Stimulated activated naive CD8-positive, alpha-beta T cell treated with anti-CD3 and anti-CD28 coated beads, Interleukin-15, Interleukin-2, amounts not matched to agents 100 U/mL and 50 U/mL, for 24 hours (primary cell): ENCODE measurements around the gene GART.
"Not testable (repeated sequence)": the region's sequence is repeated elsewhere in the genome, so short reads cannot be mapped to it uniquely, and the experiment has no call there.

Experiments used
- ATAC-seq: fragments of 150-1000 bp; cut with Tn5 transposase; one replicate; pipeline ENCODE4 v1.10.0; 2021
- DNase-seq: peaks from one replicate; pipeline ENCODE4 v3.0.0; 2021

Gene GART

DNA sequence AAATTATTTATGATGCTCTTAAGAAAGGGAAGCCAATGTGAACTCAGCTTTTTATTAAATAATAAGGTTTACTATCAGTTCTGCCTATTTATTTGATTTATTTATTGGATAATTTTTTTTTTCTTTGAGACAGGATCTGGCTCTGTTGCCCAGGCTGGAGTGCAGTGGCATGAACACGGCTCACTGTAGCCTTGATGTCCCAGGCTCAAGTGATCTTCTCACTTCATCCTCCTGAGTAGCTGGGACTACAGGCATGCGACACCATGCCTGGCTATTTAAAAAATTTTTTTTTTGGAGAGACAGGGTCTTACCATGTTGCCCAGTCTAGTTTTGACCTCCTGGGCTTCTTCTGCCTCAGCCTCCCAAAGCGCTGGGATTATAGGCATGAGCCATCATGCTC lies 29.4 kb downstream of the GART start:
- DNase-seq (no peak), ATAC-seq (no peak)

DNA sequence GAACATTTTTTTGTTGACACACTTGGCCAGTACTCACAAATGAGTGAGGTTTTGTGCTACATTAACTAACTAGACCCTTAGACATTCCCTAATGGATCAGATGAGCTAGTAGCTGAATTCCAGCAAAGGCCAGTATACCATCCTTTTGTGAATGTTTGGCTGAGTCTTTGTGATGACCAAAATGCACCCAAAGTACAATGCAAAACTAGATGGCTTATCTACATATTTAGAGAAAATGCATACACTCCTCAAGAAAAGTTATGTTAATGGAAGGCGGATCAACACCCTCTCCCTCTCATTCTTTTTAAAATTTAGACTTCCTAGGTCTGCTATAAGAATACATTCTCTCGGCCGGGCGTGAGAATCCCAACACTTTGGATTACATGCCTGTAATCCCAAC lies 30.3 kb downstream of the GART start:
- ATAC-seq (no peak), DNase-seq (no peak)

DNA sequence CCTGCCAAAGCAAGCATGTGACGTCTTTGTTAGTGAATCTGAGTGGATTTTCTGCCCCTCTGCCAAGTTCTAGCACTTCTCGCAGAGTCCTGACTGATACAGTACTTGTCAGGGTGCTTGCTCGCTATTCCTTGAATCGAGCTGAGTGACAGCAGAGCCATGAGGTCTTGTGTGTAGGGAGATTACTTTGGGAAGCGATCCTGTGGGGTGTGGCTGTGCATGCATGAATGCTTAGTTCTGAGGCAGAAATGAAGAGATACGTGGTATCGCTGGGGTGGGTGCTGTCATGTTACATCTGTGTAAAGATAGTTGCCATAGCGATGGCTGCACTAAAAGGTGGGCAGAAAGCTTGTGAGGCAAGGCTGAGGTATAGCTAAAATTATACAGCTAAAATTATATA lies 31.1 kb downstream of the GART start:
- DNase-seq: no peak
- no peak for ATAC-seq

DNA sequence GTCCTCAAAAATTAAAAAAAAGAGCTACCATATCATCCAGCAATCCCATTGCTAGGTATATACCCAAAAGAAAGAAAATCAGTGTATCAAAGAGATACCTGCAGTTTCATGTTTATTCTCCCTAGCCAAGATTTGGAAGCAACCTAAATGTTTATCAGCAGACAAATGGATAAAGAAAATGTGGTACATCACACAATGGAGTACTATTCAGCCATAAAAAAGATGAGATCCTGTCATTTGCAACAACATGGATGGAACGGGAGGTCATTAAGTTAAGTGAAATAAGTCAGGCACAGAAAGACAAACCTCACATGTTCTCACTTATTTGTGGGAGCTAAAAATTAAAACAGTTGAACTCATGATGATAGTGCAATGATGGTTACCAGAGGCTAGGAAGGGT lies 34.9 kb downstream of the GART start:
- not testable (repeated sequence) for ATAC-seq, DNase-seq

DNA sequence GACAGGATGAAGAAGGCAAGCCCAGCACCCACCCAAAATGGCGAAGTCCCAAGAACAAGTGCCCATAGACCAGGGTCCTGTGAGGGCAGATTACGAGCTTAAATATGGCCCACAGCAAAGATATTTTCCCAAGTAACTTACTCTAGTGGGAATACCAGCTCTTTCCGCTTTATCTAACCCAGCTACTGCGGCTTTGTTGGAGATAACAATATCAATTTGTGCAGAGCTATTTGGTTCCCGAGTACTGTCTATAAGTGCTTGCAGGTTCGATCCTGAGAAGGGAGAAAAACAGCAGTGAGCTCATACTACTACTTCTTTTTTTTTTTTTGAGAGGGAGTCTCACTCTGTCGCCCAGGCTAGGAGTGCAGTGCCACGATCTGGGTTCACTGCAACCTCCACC lies 36.1 kb downstream of the GART start:
- DNase-seq (no peak), ATAC-seq (no peak)

DNA sequence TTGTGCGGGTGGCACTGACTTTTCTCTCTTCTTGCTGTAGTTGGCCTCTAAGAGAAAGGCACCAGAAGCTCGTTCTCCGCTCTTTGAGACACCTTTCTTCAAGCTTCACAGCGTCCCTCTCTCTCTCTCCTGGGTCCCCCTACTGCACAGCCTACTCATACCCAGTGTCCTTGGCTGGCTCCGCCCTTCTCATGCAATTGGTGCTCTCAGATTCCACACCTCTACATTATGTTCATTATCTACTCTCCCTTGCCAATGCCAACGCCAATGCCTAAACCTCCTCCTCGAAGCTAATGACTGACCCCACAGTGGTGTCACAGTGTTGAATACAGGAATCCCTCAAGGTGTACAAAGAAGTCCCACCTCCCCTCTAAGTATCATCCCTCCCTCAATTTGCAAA lies 45.6 kb downstream of the GART start:
- DNase-seq (no peak), ATAC-seq (no peak)

DNA sequence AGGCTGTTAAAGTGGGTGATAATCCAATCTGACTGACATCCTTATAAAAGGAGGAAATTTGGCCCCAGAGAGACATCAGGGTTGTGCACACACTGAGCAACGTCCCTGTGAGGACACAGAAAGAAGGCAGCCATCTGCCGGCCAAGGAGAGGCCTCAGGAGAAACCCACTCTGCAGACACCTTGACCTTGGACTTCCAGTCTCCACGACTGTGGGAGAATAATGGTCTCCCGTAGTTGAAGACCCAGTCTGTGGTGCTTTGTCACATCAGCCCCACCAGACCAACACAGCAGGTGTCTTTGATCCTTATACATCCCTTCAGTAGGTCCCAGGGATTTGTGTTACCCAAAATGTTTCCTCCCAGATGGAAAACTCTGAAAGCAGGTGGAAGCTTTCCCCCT lies 46.2 kb downstream of the GART start:
- DNase-seq (no peak), ATAC-seq (no peak)

DNA sequence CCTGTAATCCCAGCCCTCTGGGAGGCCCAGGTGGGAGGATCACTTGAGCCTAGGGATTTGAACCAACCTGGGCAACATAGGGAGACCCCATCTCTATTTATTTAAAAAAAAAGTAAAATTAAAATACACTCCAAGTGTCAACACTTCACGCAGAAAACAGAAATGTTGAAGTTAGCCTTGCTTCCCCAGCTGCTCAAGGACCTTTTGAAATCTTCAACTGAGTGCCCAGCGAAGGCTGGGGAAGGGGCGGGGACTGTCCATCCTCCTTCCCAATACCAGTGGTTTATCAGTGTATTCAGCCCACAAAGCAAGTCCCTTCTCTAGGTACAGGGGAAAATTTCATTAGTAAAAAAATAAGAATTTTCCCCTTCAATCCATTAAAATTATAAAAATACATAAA lies 48.2 kb downstream of the GART start:
- no peak for ATAC-seq
- DNase-seq: no peak

DNA sequence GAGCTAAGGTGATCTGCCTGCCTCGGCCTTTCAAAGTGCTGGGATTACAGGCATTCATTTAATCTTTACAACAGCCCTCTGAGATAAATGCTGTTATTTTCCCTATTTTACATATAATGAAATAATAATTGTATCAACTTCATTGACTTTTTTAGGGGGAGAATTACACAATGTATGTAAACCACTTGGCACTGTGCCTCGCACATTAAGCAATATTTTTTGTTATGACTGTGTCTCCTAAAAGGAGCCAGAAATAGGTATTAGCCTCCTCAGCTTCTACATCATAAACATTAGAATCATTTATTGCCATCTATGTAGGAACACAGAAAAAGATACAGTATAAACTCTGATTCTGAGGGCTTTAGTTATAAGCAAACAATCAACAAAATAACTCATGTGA lies 49.3 kb downstream of the GART start:
- no peak for DNase-seq
- no peak for ATAC-seq

DNA sequence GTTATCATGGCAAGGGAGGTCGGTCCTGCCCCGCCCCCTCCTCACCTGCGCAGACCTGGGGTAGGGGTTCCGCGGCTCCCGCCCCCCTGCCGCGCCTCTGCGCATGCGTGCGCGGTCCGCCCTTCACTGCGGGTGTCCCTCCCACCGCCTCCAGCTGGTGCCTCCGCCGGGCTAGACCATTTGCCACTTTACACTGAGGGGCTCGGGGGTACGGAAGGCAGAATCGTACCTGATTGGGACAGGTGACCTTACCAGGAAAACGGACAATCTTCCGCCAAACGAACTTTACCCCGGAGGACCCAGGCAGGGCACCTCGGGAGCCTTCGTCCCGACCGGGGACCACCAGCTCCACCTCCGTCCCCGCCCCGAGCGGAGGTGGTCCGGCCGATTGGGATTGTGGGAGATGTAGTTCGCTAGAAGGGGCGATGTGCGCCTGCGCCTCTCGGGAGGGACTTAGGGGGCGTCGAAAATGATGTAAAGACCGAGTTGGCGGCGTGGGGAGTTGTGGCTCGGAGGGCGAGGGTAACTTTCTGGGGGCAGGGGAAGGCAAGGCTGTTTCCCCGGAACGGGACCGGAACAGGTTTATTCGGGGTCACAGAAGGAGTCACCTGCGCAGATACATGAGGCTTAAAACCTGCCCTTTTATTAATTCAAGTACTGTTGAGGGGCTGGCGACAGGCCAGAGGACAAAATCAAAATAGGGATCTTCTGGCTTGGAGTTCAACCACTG lies 50.4 kb downstream of the GART start, which contains the start of gene DNAJC28:
DNAJC28 (minus strand) TSS at position 344 of the 730 bp plus-strand sequence. CDS start 2,323 bp downstream, outside the sequence.
- peak; percentile 99 for ATAC-seq
- DNase-seq: peak; percentile 96

DNA sequence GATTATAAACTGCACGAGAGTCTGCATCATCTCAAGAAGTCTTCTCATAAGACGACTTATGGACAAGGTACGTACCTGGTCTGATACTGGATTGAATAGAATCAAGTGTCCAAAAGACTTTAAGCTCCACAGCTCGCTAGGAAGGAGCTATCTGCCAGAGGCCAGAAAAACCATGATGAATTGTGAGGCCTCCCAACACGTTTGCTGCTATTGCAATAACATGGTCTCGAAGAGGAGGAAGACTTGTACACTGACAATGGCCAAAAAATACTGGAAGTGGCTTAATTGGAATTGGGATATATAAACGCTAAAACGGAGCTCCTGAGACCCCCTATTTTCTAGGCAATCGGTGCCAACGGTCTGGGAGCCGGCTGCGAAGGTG lies 50.9 kb downstream of the GART start:
- no peak for DNase-seq
- no peak for ATAC-seq

DNA sequence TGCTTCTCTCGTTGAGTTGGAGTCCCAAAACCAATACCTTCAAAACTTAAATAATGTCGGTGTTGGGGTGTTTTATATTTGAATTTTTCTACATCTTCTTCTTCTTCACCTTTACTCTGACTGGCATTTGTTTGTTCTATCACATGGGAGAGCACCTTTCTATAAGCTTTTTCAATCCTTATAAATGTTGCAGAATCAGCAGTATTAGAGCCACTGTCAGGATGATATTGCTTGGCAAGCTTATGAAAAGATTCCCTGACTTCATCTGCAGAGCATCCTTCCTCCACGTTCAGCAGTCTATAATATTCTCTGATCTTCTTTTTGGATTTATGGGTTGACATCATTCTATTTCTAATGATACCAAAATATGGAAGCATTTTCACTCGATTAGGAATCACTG lies 53.0 kb downstream of the GART start:
- ATAC-seq: no peak
- DNase-seq: no peak

DNA sequence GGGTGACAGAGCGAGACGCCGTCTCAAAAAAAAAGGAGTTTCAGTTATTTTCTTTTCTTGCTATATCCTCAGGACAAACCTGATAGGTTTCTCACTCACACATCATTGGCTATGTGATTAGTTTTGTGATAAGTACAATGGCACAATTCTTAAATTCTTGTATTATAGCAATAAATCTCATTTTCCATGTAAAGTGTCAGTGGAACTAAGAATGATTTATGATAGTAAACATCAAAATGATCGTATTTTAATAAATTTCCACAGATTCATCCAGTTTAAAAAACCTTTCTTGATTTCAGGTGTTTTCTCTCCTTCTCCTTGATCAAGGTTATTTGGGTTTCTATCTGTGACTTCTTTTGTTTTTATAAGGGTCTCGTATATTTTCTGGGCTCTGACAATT lies 53.9 kb downstream of the GART start:
- ATAC-seq: no peak
- DNase-seq: no peak

DNA sequence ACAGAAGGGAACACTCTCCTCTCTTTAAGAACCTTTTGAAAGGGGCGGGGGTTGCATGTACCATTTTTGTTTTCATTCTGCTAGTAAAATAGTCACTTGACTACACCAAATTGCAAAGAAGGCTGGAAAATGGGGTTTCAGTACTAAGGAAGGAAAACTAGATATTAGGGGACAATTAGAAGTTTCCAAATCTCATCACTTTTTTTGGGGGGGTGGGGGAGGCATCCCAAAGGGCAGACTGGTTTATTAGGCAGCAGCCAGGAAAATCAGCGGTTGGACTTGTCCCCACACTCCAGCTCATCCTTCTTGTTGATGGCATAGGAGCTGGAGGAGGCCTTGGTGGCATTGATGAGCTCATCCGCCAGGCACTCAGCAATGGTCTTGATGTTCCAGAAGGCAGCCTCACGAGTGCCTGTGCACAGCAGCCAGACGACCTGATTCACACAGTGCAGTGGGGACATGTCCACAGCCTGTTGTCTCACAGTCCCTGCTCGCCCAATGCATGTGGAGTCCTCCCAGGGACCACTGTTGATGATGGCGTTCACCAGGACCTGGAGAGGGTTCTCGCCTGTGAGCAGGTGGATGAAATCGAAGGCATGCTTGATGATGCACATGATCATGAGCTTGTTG lies 60.5 kb downstream of the GART start:
- ATAC-seq: no peak
- DNase-seq: no peak

DNA sequence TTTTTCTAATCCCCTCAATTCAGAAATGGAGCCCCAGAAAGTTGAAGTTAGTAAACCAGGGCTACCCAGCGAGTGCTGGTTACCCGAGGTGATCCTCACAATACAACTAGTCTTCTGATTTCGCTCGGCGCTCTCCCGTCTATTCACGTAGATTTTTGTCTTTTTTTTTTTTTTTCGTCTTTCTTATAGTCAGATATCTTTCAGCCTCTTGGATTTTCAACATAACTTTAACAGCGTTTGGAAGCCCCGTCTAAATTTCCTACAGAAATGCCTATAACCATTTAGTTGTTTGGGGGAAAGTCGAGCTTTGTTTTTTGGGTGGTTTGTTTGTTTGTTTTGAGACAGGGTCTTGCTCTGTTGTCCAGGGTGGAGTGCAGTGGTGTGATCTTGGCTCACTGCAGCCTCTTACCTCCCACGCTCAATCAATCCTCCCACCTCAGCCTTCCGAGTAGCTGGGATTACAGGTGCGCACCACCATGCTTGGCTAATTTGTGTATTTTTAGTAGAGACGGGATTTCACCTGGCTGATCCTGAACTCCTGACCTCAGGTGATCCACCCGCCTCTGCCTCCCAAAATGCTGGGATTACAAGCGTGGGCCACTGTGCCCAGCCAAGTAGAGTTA lies 61.3 kb downstream of the GART start:
- DNase-seq (no peak), ATAC-seq (no peak)

DNA sequence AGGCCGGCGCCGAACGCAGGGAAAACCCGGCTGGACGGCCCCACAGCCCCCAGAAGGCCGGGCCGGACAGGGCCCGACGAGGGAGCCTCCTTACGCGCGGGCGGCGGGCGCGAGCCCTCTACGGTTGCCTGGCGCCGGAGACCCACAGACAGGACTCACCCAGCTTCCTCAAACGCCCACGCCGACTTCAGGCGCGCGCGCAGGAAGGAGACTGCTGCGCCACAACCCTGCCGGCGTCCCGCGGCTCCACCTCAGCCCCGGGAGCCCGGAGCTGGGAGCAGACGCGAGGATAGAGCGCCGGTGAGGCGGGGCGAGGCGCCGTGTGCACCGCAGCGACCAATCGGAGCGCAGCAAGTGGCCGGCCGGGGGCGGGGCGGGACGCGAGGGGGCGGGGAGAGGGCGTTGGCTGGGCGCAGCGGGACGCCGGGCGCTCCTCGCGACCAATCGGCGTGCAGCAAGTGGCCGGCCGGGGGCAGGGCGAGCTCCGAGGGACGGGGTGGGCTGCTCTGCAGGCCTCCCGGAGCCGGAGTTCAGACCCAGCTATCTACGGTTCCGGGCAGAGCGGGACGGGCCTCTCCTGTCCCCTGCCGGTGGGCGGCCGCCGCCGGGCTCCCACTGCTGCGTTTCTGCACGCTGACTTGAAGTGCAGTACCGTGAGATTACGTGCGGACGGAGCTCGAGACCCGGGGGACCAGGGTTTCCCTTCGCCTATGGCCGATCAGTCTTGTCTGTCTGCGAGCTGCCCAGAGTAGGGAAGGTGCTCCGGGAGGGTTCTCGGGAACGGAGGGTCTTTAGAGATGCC lies 62.0 kb downstream of the GART start, which contains the start of gene TMEM50B:
TMEM50B (minus strand) TSS at position 296 of the 802 bp plus-strand sequence. CDS start 11,089 bp downstream, outside the sequence.
- DNase-seq: peak; percentile 96
- ATAC-seq: peak; percentile 99

DNA sequence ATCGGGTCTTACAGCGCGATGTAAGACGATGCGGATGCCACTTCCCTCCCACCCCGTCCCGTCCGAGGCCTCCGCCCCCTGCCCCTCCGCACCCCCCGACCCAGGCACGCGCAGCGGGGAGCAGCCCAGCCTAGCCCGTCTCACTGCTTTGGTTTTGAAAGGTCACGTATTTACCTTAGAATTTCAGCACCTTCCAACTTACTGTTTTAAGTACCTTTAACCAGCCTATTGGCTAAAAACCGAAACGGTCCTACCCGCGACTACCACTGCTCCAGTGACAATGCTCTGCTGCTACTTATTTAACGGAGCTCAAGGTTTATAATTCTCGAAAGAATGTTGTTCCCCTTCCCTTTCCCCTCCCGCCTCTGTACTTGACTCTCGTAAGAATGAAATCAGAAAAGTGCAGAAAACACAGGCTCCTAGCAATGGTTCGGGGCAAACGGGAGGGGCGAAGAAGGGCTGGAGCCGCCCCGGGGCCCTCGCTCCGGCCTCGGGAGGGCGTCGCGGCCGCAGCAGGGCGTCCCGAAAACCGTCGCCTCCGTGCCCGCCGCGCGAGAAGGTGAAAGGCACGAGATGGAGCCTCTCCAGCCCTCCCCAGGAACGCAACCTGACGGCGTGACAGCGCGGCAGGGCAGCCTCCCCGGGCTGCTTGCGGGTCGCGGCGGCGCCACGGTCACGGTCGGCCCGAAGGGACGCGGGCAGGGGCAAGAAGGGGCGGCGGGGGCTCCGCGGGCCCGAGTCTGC lies 62.8 kb downstream of the GART start:
- ATAC-seq: peak; percentile 8
- DNase-seq: peak; percentile 54

DNA sequence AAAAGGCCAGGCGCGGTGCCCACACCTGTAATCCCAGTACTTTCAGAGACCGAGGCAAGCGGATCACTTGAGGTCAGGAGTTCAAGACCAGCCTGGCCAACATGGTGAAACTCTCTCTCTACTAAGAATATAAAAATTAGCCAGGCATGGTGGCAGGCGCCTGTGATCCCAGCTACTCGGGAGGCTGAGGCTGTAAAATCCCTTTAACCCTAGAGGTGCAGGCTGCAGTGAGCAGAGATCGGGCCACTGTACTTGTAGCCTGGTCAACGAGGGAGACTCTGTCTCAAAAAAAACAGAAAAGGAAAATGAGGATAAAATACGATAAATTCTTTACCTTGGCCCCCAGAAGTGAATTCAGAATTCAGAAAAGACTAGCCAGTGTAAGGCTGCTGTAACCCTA lies 63.7 kb downstream of the GART start:
- DNase-seq: no peak
- ATAC-seq: no peak

DNA sequence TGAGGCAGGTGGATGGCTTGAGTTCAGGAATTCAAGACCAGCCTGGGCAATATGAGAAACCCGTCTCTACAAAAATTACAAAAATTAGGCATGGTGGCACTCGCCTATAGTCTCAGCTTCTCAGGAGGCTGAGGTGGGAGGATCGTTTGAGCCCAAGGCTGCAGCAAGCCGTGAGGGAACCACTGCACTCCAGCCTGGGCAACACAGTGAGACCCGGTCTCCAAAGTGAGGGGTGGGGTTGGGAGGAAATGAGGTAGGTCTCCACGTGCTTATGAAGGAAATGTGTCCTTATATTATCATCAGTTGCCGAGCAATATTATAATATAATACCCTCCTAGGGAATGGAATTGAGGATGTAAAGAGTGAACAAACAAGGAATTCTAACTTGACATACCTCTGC lies 64.9 kb downstream of the GART start:
- no peak for DNase-seq
- ATAC-seq: no peak

DNA sequence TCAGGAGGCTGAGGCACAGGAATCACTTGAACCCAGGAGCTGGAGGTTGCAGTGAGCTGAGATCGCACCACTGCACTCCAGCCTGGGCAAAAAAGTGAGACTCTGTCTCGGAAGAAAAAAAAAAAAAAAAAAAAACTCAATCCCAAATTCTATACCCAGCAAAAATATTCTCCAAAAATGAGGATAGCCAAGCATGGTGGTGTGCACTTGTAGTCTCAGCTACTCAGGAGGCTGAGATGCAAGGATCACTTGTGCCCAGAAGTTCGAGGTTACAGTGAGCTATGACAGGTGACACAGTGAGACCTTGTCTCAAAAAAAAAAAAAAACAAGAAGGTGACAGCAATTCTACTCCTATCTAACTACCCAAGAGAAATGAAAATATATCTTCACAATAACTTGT lies 68.6 kb downstream of the GART start:
- DNase-seq (no peak), ATAC-seq (no peak)

DNA sequence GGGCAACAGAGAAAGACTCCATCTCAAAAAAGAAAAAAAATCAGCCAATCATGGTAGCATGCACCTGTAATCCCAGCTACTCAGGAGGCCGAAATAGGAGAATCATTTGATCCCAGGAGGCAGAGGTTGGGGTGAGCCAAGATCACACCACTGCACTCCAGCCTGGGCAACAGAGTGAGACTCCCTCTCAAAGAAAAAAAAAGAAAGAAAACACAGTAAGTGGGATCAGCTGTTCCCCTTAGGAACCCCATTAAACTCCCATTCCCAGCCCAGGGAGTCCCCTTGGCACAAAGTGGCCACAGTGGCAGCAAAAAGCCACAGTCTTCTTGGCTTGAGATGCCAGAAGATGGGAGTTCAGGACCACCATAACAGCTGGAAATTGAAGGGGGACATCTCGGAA lies 71.2 kb downstream of the GART start:
- DNase-seq (no peak), ATAC-seq (no peak)

DNA sequence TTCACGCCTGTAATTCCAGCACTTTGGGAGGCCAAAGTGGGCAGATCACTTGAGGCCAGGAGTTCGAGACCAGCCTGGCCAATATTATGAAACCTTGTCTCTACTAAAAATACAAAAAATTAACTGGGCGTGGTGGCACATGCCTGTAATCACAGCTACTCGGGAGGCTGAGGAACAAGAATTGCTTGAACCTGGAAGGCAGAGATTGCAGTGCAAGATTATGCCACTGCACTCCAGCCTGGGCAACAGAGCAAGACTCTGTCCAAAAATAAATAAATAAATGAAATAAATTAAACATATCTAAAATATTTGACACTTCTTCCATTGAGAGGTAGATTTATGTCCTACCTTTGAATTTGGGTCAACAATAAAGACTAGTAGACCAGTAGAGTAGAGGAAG lies 72.7 kb downstream of the GART start:
- ATAC-seq, DNase-seq: not testable (repeated sequence)
